NCI-H524 treated with DMSO at 0.1 percent for 48 hours (cell line): ENCODE measurements around the gene PIP4K2B.

Source experiments
- DNase-seq: peaks from one replicate; lab custom pipeline; 2025; lab: John Stamatoyannopoulos, UW

The PIP4K2B gene

DNA sequence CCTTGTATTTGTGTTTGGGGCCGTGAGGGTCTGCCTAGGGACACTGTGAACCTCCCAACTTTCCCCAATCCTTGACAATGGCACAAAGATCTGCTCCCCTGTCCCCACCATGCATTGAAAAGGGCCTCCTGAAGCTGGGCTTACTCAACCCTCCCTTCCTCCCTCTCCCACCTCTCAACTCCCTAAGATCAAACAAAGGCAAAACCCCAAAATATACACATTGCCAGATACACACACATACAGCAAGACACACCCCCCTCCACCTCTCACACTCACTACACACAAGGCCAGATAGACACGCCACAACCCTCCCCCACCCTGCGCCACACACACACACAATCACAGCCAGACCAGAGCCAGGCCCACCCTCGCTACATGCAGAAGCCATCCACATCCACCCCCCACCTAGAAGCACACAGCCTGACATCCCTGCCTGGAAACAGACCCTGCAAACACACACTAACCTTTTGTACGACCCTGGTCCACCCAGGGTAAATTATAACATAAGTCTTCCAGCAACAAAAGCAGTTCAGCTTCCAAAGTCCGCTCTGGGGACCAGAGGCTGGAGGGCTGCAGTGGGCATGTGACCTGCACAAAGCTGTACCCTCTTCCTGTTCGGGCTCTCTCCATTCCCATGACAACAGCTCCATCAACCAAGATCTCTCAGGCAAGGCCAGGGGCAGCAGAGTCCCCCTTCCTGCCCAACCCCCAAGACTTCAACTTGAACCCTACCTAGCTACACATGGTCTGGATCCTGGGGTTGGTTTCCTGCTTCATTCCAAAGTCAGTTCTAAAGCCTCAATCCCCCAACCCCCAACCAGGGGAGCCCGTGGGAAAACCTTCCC, 53.1 kb downstream of the PIP4K2B start:
- DNase-seq, result no peak

DNA sequence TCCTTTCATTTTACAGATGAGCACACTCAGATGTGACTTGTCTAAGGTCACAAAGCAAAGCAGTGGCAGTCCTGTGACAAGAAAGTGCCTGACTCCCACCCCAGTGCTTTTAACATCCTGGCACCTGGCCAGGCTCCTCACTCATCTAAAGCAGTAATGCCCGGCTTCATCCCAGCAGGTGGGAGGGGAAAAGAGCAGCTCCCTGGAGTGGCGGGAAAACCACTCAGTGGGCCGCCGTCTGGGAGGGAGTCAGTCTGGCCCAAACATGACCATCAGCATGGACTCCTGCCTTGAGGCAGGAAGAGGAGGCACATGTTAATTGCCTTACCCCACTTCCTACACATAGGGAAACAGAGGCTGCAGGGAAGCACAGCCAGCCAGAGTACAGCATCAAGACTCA, 53.8 kb downstream of the PIP4K2B start:
- peak; percentile 35 for DNase-seq

DNA sequence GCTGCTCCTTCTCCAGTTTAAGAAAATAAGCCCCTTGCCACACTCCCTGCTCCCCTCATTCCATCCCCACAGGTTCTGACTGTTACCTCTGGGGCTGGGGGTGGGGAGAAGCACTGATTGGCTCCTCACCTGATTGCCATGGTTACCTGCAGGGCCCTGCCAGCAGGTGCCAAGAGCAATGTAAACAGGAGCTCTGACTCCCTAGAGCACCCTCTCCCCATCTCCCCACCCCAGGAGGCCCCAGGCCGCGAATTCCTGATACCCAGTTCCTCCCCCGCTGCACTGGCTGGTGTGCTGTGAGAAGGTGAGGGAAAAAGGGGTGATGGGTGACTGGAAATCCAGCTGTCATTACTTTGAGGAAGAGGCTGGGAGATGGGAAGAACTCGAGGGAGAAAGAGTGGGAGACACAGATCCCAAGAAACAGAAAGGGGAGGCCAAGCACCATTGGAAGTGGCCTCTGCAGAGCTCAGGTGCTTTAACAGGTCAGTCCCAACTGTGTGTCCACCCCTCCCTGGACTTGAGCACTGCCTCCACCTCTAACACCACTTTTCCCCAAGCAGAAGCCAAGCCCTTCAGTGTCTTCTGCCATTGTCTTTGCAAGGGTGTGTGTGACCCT, 55.7 kb downstream of the PIP4K2B start:
- DNase-seq, result no peak

DNA sequence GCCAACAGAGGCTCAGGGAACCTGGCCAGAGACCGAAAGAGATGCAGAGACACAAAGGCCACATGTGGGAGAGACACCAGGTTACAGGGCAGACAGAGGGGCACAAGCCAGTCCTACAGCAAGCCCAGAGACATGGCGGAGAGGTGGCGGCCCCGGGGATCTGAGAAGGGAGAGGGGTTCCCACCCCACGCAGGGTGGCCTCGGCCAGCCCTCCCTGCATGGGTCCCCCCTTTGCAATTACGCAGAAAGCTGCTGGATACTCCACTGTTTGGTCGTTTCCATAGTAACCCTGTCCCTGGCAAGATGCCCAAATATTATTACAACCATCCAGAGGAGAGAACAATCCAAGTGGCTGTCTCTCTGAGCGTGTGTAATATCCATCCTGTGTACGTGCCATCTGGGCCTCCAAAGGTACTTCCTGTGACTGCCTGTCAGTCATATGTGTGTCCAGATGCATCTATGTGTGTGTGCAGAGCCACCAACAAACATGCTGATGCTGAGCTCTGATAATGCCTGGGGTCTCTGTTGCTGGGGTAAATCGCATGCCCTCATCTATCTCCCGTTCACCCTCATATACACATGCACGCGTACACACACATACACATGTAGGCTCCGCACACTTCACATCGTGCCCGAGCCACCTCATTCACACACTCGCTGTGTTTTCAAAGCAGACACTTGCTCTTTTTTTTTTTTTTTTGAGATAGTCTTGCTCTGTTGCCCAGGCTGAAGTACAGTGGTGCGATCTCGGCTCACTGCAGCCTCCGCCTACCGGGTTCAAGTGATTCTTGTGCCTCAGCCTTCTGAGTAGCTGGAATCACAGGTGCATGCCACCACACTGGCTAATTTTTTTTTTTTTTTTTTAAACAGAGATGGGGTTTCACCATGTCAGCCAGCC, 56.7 kb downstream of the PIP4K2B start:
- peak; percentile 83 for DNase-seq

DNA sequence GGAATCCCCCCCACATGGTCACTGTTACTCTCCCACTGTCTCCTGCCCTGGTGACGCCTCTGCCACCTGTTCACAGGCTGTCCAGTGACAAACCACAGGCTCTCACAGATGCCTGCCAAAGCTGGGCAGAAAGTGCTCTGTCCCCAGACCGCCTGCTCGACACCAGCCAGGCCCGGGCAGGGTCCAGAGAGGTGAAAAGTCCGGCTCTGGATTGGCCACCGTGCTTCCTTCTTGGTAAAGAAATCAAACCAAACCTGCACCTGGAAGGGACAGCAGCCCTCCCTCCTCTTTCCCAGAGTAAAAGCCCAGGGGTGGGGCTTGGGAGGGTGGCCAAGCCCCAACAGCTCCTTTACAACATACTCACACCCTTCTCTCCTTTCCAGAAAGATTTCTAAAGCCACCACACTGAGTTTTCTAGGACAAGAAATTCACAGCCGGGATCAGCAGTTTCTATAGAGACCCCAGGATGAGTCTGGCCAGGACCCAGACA, 57.4 kb downstream of the PIP4K2B start:
- no peak for DNase-seq

DNA sequence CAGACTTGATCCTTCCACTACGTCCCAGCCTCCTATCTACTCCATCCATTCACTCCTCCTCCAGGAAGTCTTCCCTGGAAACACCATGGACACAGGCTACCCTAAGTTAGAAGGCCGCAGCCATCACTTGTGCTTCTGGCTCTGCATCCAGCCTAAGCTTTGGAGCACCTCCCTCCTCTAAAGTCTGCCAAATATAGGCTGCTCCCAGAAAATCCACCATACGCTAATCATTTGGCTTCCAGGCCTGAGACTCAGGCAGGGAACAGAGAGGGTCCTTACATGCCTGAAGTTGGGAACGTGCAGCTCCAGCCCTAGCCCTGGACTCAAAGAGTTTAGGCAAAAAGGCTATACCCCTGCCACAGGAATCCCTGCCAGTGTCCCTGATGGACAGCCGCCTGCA, 57.9 kb downstream of the PIP4K2B start:
- no peak for DNase-seq

DNA sequence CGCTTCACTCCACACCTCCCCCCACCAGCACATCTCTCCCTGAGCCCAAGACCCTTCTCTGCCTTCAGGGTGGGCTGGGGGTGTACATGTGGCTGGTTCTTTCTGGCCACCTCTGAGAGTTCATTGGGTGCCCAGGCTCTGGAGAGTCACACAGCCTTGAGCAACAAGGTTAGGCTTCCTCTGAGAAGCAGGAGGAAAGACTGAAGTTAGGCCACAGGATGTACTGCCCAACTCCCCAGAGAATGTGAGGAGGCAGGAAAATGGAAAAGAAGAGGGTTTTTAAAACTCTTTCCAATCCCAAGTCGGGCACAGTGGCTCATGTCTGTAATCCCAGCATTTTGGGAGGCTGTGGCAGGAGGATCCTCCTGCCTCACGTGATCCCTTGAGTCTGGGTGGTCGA, 58.5 kb downstream of the PIP4K2B start:
- no peak for DNase-seq

DNA sequence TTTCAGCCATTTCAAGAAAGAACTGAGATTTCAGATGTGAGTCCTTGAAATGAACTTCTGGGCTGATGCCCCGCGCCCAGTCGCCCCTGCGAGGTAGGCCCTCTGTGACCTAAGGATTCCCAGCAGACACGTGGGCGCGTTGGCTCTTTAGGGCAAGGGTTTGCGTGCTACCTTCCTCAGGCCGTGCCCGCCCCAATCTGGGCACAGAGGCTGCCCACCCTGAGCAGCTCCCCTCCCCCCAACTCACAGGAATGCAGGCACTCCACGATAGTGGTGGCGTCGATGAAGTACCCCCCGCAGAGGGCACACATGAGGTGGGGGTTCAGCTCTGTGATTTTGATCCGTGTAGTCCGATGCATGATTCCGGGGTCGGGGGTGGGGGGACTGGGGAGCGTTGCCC, 59.3 kb downstream of the PIP4K2B start:
- DNase-seq, result no peak

DNA sequence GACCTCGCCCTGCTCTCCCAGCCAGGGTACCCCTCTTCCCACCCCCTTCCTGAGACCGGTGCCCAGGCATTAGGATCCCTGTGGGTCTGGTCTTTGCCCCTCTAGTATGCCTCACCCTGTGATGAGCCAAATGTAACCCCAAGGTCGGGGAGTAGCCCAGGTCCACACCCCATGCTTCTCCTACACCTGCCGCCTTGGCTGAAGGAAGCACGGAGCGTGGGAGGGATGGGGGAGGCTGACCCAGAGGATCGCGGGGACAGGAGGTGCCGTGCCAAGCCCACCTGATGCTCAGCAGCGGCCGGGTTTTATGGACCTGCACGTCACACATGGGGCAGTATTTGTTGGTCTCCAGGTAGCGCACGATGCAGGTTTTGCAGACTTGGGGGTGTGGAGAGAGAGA, 60.1 kb downstream of the PIP4K2B start:
- no peak for DNase-seq

DNA sequence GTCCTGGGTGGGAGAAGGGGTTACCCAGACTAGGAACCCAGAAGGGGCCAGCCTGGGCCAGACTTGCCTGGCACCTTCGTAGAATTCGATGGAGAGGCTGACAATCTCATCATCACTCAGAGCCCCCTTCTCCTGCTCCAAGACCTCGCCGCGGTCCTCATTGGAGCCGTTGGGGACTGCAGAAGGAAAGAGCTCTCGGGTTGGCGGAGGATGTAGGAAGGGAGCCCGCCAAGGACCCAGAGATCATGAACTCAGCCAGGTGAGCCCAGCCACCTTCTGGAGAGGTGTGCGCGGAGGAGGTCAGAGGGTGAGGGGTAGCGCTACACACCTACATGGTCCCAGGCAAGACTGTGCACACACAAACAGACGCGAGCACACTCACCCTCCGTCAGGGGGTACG, 60.7 kb downstream of the PIP4K2B start:
- no peak for DNase-seq

DNA sequence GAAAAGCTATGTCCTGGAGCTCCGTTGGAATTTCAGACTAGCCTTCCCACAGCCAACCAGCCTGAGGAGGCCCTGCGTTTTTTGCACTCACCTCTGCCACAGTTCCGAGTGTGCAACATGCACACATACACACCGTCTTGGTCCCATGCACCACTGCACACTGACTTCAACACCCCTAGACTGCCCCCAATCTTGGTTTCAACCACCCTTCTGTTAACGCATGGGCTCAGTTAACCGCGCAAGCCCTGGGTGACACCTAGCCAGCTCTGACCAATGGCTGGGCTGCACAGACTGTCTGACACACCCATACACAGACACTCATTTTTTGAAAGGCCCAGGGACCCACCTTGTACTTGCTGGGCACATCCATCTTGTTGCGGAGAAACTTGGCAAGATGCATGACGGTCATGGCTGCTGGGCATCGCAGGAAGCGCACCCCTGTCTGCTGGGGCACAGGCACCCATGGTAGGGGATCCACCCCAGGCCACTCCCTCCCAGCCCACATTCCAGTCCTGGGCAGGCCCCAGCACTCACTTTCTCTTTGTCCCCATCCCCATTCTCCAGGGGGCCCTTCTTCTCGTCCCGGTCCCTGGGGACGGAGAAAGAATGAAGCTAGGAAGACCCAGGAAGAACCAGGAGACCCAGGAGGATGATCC, 61.2 kb downstream of the PIP4K2B start:
- no peak for DNase-seq

DNA sequence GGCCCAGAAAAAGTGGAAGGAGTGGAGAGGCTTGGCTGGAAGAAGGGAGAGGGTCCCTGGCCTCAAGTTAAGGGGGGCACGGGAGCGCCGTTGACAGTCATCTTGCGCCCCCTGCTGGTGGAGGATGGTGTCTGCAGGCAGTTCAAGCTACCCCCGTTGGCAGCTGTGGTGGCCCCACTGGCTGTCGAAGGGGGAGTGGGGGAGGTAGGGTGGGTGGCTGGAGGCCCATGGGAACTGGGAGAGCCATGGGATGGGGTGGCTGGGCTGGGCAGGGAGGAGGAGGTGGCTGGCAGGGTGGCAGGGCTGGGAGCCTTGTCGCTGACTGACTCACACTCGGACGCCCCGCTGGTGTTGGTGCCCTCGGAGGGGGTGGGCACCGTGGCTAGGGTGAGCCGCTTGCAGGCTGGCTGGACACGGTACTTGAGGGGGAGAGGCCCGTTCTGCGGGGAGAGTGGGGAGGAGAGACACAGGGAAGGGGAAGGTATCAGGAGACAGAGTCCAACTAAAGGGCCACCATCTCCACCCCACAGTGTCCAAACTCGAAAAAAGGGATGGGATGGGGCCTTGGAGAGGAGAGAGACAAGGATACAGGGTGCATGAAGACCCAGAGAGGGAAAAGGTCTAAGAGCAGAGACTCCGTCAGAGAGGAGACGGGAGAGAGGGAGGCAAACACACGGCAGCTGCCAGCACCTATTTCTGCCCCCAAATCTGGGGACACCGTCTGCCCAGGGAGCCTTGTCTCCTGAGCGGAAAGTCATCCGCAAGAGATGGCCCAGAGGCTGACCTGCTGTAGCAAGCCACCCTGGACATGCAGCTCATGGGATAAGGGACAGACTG, 64.0 kb downstream of the PIP4K2B start:
- no peak for DNase-seq

DNA sequence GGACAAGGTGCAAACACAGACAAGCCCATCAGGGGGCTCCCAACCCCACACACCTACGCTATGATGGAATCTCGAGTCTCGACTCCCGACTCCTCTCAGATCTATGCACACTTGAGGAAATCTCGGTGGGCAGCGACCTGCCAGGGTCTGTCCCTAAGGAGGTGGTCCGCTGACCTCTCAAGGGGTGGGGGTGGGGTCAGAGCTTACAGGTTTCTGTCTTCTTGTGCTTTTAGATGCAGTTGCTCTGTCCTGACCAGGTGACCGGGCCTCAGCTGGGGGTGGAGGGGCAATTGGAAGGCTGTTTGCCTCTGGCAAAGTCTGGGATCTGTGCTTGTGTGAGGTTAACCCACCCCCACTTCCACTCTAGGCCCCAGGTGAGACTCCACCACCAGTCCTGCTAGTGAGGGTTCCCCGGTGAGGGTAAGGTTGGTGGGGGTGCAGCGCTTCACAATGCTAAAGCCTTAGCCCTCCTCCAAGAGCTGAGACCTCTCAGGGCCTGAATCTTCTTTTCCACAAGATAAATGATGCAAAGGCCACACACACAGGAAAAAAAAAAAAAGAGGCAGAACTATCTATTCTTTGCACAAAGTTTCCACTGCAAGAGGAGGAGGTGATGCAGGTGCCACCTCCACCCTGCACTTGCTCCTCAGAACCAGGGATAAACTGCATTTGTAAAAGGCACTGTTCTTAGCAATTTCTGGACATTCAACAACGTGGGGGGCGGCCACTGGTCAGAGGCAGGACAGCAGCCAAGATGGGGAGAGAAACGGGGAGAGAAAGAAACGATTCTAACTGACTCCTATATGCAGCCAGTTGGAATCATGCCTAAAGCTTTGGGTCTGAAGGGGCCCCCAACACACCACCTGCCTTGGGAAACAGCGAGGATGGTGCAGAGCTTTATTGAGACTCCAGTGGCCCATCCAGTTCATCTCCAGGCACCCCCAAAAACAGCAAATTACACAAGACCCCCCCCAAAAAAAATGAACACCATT, 65.1 kb downstream of the PIP4K2B start:
- DNase-seq, result no peak

DNA sequence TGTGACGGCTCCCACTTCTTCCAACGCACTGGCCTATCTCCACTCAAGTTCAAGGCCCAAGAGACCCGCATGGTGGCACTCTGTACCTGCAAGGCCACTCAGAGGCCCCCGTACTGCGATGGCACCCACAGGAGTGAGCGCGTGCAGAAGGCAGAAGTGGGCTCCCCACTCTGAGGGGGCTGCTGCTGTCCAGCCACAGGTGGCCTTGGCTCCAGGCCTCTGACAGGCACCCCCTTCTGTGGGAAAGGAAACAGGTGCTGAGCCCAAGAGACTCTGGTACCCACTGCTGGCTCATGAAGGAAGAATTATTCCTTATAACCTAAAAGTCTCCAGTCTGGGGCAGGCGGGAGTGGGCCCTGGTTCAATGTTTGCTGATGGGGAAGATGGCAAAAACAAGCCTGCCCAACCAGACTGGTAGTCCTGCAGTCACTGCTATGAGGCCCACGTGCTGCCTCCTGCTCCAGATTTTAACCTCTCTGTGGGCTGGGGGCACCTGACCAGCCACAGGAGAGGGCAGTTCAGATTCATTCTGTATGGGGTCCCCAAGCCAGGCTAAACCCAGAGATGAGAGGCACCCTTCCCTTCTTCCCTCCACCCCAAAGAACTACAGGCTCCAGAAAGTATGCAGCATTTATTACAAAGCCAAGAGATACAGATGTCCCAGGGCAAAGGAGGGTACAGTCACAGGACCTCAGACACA, 65.9 kb downstream of the PIP4K2B start:
- no peak for DNase-seq

DNA sequence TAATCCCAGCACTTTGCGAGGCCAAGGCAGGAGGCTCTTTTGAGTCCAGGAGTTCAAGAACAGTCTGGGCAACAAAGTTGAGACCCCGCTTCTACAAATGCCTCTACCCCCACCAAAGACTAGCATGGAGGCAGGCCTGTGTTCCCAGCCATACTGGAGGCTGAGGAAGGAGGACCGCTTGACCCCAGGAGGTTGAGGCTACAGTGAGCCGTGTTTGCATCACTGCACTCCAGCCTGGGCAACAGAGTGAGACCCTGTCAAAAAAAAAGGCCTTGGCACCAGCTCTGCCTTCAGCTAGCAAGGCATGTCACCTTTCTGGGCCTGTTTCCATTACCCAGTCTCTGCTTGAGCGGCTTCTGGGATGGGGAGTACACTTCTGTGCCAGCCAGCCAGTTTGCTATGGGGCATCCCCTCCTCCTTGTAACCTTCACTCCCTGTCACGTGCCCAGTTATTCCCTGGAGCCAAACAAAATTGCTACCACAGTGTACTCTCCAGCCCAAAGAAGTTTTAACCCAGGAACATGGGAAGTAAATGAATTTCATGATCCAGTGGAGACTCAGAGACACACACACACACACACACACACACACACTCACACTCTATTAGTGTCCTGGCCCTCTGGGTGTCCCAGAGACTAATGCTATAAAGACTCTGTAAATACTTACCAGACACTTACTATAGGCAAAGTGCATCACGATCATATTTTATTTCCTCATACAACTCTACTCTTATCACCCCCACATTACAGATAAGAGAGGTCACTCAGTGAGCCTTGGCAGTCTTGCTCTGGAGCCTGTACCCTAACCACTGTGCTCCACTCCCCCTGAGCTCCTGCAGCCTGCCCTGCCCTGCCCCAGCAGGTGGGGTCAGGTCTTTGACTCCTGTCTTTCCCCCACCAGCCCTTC, 66.7 kb downstream of the PIP4K2B start:
- DNase-seq, result no peak

DNA sequence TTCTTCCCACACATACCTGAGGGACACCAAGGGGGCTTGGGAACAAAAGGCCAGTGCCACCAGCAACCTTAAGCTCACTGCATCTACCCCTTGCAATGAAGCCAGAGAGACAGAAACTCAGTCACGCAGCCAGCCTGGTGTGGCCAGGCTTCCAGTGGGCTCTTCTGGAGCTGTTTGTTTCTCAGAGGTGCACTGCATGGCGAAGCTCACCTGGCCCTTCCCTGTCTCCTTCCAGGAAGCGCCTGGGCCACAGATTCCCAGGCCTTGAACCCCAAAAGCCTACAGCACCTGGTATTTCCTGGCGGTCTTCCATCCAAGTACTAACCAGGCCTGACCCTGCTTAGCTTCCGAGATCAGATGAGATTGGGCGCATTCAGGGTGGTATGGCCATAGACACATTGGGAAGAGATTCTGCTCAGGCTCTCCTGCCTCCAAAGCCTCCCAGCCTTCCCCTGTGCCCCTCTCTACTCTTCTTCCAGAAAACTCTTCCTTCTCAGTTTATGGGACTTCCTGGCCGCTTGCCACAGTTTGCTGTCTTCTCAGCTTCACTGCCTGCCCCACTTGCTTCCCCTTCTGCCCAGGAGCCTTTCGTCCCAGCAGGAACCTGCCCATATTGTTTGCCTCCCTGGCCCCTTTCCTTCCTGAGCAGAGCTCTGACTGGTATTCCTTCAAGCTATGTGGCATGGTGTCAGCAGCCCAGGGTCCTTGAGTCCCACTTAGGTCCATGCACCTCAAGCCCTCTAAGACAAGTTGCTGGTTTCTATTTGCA, 67.6 kb downstream of the PIP4K2B start:
- DNase-seq, result no peak
